Breast epithelium (tissue), 3 donors: ENCODE data around the gene PIK3R1.

Experiments used
- POLR2A ChIP-seq: fragments of 450-650 bp; IDR thresholded peaks from one replicate; pipeline ENCODE4 v1.6.1; 2016; ENCODE audit warnings: antibody characterized with exemption, mild to moderate bottlenecking, moderate library complexity
- TF ChIP-seq, protein P1 (sequence below), 3 donors: fragments of 450-650 bp; IDR thresholded peaks; one replicate each; pipeline ENCODE4 v1.5.1; 2016 to 2017; ENCODE audit warnings: antibody characterized with exemption in 3 of 3, mild to moderate bottlenecking in 3 of 3, moderate library complexity in 3 of 3

DNA sequence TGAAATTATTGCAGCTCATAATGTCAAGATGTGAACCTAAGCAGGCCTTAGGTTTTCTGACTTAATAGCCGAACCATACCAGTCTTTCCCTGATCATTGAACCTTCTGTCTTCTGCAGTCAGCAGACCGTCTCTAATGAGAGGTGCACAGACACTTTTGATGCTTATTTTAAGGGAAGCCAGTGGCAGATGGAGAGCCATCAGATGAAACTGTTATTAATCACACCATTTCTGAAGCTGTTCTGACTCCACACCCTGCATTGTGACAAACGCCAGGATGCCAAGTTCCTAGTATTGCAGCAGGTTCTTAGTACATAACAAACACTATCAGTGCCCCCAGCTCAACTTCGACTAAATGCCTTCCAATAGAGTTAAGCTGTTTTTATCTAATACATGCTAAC is 43.0 kb downstream of the PIK3R1 start:
- TF ChIP-seq, protein P1, sequence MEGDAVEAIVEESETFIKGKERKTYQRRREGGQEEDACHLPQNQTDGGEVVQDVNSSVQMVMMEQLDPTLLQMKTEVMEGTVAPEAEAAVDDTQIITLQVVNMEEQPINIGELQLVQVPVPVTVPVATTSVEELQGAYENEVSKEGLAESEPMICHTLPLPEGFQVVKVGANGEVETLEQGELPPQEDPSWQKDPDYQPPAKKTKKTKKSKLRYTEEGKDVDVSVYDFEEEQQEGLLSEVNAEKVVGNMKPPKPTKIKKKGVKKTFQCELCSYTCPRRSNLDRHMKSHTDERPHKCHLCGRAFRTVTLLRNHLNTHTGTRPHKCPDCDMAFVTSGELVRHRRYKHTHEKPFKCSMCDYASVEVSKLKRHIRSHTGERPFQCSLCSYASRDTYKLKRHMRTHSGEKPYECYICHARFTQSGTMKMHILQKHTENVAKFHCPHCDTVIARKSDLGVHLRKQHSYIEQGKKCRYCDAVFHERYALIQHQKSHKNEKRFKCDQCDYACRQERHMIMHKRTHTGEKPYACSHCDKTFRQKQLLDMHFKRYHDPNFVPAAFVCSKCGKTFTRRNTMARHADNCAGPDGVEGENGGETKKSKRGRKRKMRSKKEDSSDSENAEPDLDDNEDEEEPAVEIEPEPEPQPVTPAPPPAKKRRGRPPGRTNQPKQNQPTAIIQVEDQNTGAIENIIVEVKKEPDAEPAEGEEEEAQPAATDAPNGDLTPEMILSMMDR (IDR thresholded peaks at IDR 0.05): no peak
- TF ChIP-seq POLR2A: no peak
